DND-41 (cell line): ENCODE results near the gene EGFL7.

Experiments used
- ATAC-seq: fragments of 200-7000 bp; cut with Tn5 transposase; 3 replicates; pipeline ENCODE4 v1.9.1; 2021; ENCODE audit warnings: low read depth; ENCODE audit not compliant: insufficient read depth
- DNase-seq: peaks from one replicate; pipeline ENCODE4 v3.0.0-alpha.2; 2020
- H2AFZ ChIP-seq: 2 replicates; pipeline ENCODE4 v1.6.0; 2012; ENCODE audit warnings: low read depth, low read length
- H3K27ac ChIP-seq: 2 replicates; pipeline ENCODE4 v1.5.1; 2012; ENCODE audit warnings: low read length, inconsistent platforms
- H3K27me3 ChIP-seq: fragments of 200-600 bp; sonication (generic); 2 replicates; pipeline ENCODE4 v1.6.0; 2012; ENCODE audit warnings: low read length, mild to moderate bottlenecking, inconsistent platforms; ENCODE audit not compliant: insufficient read depth, poor library complexity
- H3K36me3 ChIP-seq: 2 replicates; pipeline ENCODE4 v1.5.1; 2012; ENCODE audit warnings: low read length, inconsistent platforms; ENCODE audit not compliant: insufficient read depth
- H3K4me1 ChIP-seq: 2 replicates; pipeline ENCODE4 v1.5.1; 2012; ENCODE audit warnings: mild to moderate bottlenecking, low read length; ENCODE audit not compliant: insufficient read depth
- H3K4me2 ChIP-seq: 2 replicates; pipeline ENCODE4 v1.6.0; 2012; ENCODE audit warnings: mild to moderate bottlenecking, moderate library complexity, low read length, inconsistent platforms; ENCODE audit not compliant: insufficient read depth
- H3K4me3 ChIP-seq, 2 experiments: fragments of 200-600 bp in 1 of 2; shearing (Covaris generic) in 1 of 2; 2 replicates each; pipeline ENCODE4 v1.5.1; 2012 to 2016; ENCODE audit warnings: inconsistent platforms in 2 of 2, low read length in 2 of 2, mild to moderate bottlenecking in 2 of 2, low read depth in 1 of 2, moderate library complexity in 1 of 2
- H3K79me2 ChIP-seq: 2 replicates; pipeline ENCODE4 v1.6.0; 2012; ENCODE audit warnings: low read length, inconsistent platforms; ENCODE audit not compliant: insufficient read depth
- H3K9ac ChIP-seq: 2 replicates; pipeline ENCODE4 v1.6.0; 2012; ENCODE audit warnings: low read depth, mild to moderate bottlenecking, inconsistent platforms, low read length, moderate library complexity
- H3K9me3 ChIP-seq: 2 replicates; pipeline ENCODE4 v1.5.1; 2012; ENCODE audit warnings: low read length, moderate library complexity, mild to moderate bottlenecking, inconsistent platforms; ENCODE audit not compliant: insufficient read depth, severe bottlenecking
- H4K20me1 ChIP-seq: 2 replicates; pipeline ENCODE4 v1.6.0; 2012; ENCODE audit warnings: low read length; ENCODE audit not compliant: insufficient read depth
- EZH2 ChIP-seq: IDR thresholded peaks from 3 replicates; pipeline ENCODE4 v1.6.1; 2012; ENCODE audit warnings: borderline replicate concordance, low read depth, mild to moderate bottlenecking, moderate library complexity, low read length, inconsistent platforms; ENCODE audit not compliant: severe bottlenecking
- TF ChIP-seq, protein P1 (sequence below): IDR thresholded peaks from 2 replicates; pipeline ENCODE4 v1.5.1; 2012; ENCODE audit warnings: borderline replicate concordance, low read length, moderate library complexity, mild to moderate bottlenecking; ENCODE audit not compliant: poor library complexity, severe bottlenecking; ENCODE audit errors: extremely low read depth

The EGFL7 gene

DNA sequence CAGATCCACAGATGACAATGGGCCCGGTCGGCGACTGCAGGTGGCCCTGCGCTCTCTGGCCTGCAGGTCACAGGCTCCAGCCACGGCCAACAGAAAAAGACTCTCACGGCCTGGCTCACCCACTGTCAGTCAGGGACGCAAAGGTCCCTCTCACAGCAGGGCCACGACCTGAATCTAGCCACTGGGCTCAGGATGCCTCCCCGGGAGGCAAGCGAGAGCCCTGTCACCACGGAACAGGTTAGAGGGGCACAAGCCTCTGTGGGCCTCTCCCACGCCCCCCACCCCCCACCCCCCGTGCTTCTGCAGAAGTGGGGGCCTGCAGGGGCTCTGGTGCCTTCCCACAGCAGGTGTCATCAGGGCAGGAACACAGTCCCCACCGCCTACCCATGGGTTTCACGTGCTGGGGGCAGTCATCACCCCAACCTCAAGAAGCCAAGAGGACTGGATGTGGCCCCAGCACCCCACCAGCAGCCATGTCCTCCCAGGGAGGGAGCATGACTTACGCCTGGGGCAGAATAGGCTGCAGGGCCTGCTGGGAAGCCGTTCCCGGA lies 17.3 kb upstream of the EGFL7 start:
- H2AFZ ChIP-seq, result no peak overlapping the region
- H3K4me2 ChIP-seq, result no peak overlapping the region
- H3K4me1 ChIP-seq, result peaks cover 10% of the 10 kb centered on the region
- H4K20me1 ChIP-seq, result no peaks in the 10 kb centered on the region
- no peaks in the 10 kb centered on the region for H3K79me2 ChIP-seq
- ATAC-seq (no peak), DNase-seq (no peak)
- H3K9ac ChIP-seq, result no peak overlapping the region
- H3K36me3 ChIP-seq, result no peaks in the 10 kb centered on the region
- H3K9me3 ChIP-seq, result no peaks in the 10 kb centered on the region
- H3K4me3 ChIP-seq, result no peak overlapping the region
- H3K27ac ChIP-seq, result no peak overlapping the region
- peaks cover 2% of the 10 kb centered on the region for H3K27me3 ChIP-seq
- TF ChIP-seq EZH2, result no peak
- TF ChIP-seq, protein P1, sequence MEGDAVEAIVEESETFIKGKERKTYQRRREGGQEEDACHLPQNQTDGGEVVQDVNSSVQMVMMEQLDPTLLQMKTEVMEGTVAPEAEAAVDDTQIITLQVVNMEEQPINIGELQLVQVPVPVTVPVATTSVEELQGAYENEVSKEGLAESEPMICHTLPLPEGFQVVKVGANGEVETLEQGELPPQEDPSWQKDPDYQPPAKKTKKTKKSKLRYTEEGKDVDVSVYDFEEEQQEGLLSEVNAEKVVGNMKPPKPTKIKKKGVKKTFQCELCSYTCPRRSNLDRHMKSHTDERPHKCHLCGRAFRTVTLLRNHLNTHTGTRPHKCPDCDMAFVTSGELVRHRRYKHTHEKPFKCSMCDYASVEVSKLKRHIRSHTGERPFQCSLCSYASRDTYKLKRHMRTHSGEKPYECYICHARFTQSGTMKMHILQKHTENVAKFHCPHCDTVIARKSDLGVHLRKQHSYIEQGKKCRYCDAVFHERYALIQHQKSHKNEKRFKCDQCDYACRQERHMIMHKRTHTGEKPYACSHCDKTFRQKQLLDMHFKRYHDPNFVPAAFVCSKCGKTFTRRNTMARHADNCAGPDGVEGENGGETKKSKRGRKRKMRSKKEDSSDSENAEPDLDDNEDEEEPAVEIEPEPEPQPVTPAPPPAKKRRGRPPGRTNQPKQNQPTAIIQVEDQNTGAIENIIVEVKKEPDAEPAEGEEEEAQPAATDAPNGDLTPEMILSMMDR, result no peak

DNA sequence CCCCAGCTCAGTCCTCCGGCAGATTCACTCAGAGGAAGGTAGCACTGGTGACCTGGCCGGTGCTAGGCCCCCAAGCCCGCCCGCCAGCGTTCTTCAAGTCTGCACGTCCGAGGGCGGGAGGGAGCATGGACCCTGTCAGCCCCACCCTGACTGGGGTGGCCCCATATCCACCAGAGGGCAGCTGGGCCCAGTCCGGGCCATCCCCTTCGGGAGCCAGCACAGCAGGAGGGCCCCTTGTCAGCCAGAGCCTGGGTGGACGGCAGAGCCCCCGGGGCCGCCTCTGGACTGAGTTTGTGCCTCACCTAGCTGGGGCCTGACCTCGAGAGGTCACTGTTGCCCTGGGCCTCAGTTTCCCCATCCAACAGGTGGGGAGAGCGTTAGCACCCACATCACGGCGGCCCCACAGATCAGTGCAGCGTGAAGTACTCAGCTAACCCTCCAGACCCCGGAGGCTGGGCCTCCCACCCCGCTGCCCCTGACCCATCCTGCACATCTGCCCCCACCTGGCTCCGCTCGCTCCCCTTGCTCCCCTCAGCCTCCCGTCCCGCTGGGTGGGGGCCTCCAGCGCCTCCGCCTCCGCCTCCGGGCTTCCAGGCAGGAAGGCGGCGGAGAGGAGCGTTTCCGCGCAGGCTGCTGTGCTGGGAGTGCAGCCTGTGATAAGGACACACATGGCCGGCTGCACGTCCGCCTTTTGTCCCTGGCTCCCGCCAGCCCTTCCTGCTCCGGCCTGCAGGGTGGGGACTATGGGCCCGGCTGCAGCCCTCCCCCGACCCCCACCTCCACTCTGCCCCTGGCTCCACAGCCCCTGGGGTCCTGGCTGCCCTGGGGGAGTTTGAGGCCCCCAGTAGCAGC lies 16.6 kb upstream of the EGFL7 start:
- peaks cover 10% of the 10 kb centered on the region for H3K4me1 ChIP-seq
- H3K27ac ChIP-seq, result no peak overlapping the region
- no peak for ATAC-seq
- no peaks in the 10 kb centered on the region for H3K79me2 ChIP-seq
- H4K20me1 ChIP-seq, result no peaks in the 10 kb centered on the region
- H3K4me3 ChIP-seq, result no peak overlapping the region
- no peaks in the 10 kb centered on the region for H3K9me3 ChIP-seq
- no peak for DNase-seq
- H3K9ac ChIP-seq, result no peak overlapping the region
- no peaks in the 10 kb centered on the region for H3K36me3 ChIP-seq
- no peak overlapping the region for H3K4me2 ChIP-seq
- TF ChIP-seq EZH2, result no peak
- TF ChIP-seq, protein P1, result no peak
- no peak overlapping the region for H2AFZ ChIP-seq
- H3K27me3 ChIP-seq, result peaks cover 2% of the 10 kb centered on the region

DNA sequence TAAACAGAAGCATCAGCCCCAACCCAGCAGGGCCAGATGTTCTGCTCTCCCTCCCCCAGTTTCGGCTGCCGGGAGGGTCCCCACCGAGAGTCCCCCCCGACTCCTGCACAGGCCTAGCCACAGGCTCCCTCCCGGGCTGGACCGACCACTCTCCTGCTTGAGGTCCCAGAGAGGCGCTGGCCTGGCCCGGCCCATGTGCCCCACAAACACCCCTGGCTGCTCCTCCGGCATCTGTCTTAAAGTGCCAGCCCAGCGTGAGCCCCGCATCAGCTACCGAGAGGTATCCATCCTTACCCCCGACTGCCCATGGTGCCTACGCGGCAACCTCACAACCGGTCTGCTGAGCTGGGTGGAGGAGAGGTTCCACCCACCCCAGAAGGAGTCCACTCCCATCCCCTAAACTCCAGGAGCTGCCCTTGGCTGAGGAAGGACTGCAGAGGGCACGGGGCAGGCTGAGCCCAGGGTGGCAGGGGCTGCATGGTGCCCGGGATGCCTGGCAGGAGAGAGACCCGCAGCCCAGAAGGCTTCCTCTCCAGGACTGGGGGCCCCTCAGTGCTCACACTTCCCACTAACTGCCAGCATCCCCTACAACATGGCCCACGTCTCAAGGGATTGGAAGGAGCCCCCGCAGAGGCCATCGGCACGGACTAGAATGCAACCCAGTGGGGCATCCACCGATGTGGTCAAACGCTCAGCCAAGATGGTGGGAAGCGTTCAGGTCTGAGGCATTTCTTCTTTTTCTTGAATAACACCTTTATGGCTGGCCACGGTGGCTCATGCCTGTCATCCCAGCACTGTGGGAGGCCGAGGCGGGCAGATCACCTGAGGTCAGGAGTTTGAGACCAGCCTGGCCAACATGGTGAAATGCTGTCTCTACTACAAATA lies 15.6 kb upstream of the EGFL7 start:
- Histone ChIP-seq H3K9me3 (no peaks in the 10 kb centered on the region), H3K79me2 (no peaks in the 10 kb centered on the region)
- no peak for DNase-seq

More for the DNA sequence above, 15.6 kb upstream of the EGFL7 start:
- no peak overlapping the region for H3K4me3 ChIP-seq
- H3K36me3 ChIP-seq, result no peaks in the 10 kb centered on the region
- no peak overlapping the region for H3K4me2 ChIP-seq
- peaks cover 2% of the 10 kb centered on the region for H3K27me3 ChIP-seq
- TF ChIP-seq, protein P1, result no peak
- no peak for TF ChIP-seq EZH2
- H3K4me1 ChIP-seq, result peaks cover 10% of the 10 kb centered on the region
- H3K9ac ChIP-seq, result no peak overlapping the region
- no peaks in the 10 kb centered on the region for H4K20me1 ChIP-seq
- H3K27ac ChIP-seq, result no peak overlapping the region
- H2AFZ ChIP-seq, result no peak overlapping the region
- ATAC-seq, result no peak
